SIG-M5 treated with dmso at 0.1 percent for 504 hours (cell line): ENCODE measurements around the gene GPR157.
A peak's percentile ranks its signal among the peaks of the same experiment; 100 is the strongest.
"Not testable (repeated sequence)": the region's sequence is repeated elsewhere in the genome, so short reads cannot be mapped to it uniquely, and the experiment has no call there.

Experiments used
- DNase-seq: peaks from one replicate; lab custom pipeline; 2025; ENCODE audit not compliant: unreplicated experiment; lab: John Stamatoyannopoulos, UW

Gene GPR157, protein sequence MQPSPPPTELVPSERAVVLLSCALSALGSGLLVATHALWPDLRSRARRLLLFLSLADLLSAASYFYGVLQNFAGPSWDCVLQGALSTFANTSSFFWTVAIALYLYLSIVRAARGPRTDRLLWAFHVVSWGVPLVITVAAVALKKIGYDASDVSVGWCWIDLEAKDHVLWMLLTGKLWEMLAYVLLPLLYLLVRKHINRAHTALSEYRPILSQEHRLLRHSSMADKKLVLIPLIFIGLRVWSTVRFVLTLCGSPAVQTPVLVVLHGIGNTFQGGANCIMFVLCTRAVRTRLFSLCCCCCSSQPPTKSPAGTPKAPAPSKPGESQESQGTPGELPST

DNA sequence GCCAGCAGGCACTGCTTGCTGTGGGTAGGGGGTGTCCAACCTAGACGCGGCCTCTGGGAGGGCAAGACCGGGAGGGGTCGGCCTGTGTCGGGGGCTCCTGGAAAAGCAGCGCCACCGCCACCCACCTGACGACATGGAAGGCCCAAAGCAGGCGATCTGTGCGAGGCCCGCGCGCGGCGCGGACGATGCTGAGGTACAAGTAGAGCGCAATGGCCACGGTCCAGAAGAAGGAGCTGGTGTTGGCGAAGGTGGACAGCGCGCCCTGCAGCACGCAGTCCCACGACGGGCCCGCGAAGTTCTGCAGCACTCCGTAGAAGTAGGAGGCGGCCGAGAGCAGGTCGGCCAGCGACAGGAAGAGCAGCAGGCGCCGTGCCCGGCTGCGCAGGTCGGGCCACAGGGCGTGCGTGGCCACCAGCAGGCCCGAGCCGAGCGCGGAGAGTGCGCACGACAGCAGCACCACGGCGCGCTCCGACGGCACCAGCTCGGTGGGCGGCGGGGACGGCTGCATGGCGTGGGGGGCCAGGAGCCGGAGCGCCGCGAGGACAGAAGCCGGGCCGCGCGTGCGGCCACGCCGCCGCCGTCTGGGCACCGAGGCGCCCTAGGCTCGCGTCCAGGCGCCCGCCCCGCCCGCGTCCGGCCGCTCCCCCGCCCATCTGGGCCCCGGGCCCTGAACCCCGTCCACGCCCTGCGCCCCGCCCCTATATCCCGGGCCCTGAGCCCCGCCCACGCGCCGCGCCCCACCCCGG, at the start of gene GPR157:
TSS of gene GPR157 (minus strand) at position 583 of the 746 bp plus-strand sequence. CDS start at position 508, 75 bp downstream.
- DNase-seq = peak; percentile 52

DNA sequence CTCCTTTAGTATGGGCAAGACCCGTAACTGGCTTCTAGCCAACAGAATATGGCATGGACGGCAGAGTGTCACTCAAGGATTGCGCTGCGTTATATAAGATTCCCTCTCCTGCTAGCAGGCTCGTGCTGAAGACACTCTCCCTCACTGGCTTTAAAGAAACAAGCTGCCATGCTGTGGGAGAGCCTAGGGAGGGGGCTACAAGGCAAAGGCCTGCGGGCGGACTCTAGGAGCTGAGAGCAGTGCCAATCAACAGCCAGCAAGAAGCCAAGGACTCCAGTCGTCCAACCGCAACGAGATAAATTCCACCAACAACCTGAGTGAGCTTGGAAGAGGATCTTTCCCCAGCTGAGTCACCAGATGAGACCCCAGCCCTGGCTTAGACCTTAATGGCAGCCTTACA, 45.9 kb upstream of the GPR157 start:
- DNase-seq = no peak

DNA sequence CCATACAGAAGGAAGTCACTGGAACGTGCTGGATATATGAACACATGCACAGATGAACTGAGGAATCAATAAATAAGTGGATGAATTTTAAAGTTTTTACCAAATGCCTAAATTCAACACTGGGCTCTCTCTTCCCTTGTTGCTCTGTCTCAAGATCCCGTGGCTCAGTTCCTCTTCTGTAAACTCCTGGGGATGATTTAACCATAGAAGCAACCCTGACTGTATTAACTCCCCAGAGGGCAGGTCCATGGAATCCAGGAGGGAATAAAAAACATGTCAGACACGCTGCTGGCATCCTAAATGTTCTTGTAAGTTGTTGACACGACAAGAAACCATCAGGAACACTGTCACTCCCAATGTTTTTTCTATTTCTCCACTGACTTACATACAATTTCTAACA, 45.3 kb upstream of the GPR157 start:
- peak; percentile 14 for DNase-seq

DNA sequence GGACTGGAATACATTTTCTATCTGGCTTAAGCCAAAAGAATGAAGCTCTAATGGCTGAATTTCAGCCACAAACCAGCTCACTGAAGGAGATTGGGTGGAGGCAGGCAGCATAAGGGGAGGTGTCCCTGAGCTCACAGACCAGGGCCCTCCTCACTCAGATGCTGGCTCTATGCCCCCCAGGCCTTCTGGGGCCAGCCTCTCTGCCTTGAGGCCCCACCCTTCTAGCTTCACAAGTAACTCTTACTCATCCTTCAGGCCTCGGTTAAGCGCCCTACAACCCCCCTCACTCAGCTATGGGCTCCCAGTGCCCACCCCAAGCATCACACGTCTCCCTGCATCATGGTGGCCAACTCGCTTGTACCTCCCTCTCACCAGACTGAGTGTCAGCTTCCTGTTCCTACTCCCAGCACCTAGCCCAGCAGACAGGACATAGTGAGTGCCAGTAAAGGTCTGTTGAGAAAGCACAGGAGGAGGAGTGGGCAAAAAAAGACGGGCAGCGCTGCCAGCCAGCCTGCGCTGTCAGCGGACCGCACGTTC, 40.8 kb upstream of the GPR157 start:
- DNase-seq = no peak

DNA sequence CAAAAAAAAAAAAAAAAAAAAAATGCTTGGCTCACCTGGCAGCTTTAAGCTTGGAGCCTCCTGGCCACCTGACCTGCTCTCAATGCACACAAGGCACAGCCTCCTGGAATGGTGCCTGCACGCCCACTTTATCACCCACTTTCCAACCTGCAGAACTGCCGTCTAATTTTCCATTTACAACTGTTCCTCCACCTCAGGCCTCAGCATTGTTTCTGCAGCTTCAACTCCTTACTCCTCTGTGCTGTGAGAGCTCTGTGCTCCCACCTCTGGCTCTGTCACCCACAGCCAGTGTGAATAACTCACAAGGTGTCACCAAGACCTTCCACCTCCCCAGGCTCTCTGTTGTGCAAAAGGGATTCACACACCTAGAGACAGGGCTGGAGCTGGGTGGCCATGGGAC, 38.7 kb upstream of the GPR157 start:
- no peak for DNase-seq

DNA sequence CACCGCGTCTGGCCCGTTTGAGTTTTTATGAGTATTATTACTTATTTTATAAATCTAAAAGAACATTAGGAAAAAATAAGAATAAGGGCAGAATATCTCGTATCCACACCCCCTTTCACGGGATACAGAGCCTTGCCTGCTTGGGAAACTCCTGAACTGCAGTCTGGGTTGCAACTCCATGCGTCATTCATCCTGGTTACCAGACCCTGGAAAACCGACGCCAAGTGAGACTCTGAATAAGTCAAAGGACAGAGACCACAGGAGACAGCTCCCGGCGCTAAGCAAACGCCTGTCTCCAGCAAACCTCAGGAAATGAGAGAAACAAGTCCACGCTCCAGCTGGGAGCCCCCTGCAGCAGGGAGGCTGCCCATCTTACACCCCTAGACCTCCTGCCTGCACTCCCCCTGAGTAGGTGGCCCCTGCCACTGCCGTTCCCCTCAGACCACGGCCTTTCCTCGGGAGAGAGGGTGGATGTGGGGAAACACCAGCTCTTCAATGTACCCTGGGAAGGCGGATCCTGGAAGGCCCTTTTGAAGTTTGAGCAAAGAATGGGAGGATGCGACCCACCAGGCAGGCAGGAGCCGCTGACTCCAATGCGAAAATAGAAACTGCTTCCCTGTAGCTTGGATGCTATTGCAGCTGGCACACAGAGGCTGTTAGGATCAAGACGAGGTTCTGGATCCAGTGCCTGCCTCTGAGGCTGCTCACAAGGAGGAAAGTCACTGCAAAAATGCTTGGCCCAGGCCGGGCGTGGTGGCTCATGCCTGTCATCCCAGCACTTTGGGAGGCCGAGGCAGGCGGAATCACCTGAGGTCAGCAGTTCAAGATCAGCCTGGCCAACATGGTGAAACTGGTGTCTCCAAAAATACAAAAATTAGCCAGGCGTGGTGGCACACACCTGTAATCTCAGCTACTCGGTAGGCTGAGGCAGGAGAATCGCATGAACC, 37.7 kb upstream of the GPR157 start:
- DNase-seq = no peak

DNA sequence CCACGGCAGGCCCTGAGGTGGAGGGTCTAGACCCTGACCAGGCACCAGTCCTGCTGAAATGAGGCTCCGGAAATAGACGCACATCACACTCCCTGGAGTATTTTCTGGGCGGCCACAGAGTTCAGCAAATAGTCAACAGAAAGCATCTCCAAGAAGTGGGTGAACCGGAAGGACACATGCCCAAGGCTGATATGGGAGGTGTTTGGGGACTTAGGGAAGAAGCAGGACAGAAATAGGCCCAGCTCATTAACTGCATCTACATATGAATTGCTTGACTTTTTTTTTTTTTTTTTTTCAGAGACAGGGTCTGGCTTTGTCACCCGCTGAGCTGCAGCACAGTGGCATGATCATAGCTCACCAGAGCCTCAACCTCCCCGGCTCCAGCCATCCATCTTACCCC, 36.5 kb upstream of the GPR157 start:
- no peak for DNase-seq

DNA sequence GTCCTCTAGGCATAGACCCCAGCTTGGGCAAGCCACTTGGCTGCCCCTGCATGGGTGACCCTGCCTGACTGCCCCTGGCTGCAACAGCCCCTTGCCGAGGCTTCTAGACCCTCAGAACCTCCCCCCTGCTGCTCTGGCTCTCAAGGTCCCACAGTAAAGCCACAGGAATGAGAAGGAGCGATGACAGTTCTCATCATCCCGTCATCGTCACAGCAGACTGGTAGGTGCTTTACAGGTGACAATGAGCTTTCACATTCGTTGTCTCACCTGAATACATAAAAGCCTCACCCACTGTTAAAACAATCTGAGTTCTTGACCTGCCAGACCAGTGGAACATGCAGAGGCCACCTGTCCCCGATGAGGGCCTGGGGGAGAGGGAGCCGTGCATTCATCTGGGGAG, 36.0 kb upstream of the GPR157 start:
- DNase-seq = no peak

DNA sequence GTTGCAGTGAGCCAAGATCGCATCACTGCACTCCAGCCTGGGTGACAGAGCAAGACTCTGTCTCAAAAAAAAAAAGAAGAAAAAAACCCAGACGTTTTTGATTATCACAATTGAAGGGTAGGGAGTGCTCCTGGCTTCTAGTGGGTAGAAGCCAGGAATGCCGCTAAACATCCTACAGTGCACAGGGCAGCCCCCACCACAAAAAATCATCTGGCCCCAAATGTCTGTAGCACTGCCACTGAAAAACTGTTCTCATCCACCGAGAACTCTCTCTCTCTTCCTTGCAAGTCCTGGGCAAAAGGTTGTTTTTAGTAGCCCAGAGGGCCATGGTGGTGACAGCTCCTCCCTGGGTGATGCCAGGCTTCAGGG, 35.6 kb upstream of the GPR157 start:
- DNase-seq = no peak

DNA sequence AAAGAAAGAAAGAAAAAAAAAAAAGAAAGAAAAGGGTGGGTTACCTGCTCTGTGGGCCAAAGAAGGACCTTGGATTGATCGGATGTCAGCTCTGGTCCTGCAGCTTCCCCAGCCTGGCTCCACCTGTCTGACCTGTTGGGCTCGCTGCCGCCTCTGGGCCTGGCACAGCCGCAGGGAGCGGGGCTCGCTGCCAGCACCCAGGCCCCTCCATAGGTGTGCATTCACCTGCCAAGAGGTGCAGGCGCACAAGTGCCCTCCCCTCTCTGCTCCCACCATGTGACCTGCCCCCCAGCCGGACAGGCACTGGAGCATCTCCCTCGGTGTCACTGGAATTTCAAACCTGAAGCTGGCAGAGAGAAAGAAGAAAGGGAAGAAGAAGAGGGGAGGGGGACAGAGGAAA, 33.1 kb upstream of the GPR157 start:
- no peak for DNase-seq

DNA sequence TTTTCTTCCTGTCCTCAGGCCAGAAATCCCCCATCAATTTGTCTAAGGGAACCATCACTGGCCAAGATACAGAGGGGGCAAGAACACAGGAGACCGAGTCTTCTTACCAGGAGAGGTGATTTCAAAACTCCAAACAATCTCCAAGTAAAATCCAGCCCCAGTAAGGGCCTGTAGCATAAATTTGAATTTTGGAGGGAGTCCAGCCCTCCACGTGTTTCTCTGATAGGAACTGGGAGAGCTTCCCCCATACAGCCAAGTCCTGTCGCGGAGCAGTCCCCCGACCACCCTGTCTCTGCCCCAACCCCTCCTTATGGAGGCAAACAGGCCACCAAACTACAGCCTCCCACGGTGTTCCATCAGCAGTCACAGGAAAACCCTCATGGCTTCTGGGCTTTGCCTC, 32.4 kb upstream of the GPR157 start:
- DNase-seq = no peak

DNA sequence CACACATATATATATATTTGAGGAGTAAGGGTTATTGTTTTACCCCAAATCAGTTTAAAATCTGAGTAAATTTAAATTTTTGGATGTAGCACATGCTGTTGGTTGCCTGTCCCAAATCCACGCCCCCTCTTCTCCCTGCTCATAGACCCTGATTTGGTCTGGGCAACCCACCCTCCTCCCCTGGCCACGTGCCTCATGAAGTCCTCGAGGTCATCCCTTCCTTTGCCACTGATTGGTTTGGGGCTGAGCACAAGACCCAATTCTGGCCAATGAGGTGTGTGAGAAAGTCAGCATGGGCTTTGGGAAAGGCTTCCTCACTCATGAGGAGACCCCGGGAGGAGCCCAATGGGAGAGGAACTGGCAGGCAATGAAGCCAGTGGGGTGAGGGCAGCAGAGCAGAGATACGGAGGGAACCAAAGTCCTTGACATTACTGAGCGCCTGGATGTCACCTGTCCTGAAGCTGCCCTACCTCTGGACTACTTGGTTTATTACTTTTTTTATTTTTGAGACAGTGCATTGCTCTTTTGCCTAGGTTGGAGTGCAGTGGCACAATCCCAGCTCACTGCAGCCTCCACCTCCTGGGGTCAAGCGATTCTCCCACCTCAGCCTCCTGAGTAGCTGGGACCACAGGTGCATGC, 31.3 kb upstream of the GPR157 start:
- DNase-seq = no peak

DNA sequence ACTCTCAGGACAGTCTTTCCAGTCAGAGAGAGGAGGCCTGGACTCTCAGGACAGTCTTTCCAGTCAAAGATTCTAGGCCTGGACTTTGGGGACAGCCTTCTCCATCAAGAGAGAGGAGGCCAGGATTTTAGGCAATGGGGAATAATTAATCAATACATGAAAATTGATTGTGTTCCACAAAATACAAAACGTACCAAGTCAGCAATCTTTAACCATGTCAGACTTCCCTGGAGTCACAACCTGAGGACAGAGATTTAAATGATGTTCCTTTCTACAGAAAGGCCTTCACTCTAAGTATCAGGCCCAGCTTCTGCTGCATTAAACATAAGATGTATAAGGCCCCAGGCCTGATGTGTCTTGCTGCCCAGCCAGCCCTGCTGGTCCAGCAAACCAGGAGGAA, 27.0 kb upstream of the GPR157 start:
- no peak for DNase-seq

DNA sequence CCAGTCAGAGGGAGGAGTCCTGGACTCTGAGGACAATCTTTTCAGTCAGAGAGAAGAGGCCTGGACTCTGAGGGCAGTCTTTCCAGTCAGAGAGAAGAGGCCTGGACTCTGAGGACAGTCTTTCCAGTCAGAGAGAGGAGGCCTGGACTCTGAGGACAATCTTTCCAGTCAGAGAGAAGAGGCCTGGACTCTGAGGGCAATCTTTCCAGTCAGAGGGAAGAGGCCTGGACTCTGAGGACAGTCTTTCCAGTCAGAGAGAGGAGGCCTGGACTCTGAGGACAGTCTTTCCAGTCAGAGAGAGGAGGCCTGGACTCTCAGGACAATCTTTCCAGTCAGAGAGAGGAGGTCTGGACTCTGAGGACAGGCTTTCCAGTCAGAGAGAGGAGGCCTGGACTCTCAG, 26.5 kb upstream of the GPR157 start:
- DNase-seq = not testable (repeated sequence)

DNA sequence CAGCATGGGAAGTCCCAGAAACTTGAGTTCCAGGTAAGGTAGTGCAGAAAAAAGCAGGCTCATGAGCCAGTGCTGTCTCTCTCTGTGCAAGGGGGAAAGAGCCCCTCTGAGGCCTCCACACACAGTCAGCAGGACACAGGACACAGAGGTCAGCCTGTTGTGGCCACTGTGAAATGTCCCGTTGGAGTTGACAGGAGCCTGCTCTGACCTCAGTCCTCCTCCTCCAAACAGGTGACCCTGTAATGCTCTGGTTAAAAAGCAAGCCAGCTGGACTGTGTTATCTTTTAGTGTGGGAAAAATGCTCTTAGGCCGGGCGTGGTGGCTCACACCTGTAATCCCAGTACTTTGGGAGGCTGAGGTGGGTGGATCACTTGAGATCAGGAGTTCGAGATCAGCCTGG, 24.2 kb upstream of the GPR157 start:
- no peak for DNase-seq

DNA sequence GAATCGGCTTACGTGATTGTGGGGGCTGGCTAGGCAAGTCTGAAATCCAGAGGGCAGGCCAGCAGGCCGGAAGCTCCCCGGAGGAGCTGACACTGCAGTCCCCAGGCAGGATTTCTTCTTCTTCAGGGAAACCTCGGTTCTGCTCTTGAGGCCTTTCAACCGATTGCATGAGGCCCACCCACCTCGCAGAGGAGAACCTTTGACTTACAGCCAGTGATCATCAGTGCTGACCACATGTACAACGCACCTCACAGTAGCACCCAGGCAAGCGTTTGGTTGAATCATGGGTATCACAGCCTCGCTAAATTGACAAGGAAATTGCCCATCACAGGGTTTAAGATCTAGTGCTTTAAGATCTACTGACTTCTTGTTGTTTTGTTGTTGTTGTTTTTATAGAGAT, 23.6 kb upstream of the GPR157 start:
- DNase-seq = no peak

DNA sequence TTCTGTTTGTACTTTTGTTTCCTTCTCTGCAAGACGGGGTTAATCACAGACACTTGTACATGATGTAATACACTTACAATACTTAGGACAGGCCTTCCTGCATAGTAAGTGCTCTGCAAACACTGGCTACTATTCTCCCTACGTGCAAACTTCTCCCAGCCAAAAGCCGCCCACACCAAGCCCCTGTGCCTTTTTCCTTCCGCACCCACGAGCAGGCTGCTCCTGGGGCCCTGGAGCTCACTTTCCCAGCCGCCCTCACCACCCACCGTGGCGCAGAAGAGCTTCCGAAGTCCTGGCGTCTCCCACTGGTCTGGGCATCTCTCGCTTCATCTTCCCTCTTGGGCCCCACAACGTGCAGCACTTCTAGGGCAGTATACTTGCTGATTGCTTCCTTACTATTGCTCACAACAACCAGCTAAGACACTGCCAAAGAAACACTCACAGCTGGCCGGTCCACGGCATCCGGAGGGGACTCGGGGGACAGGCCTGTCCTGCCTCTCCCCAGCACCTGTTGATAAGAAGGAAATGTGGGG, 22.5 kb upstream of the GPR157 start:
- no peak for DNase-seq

DNA sequence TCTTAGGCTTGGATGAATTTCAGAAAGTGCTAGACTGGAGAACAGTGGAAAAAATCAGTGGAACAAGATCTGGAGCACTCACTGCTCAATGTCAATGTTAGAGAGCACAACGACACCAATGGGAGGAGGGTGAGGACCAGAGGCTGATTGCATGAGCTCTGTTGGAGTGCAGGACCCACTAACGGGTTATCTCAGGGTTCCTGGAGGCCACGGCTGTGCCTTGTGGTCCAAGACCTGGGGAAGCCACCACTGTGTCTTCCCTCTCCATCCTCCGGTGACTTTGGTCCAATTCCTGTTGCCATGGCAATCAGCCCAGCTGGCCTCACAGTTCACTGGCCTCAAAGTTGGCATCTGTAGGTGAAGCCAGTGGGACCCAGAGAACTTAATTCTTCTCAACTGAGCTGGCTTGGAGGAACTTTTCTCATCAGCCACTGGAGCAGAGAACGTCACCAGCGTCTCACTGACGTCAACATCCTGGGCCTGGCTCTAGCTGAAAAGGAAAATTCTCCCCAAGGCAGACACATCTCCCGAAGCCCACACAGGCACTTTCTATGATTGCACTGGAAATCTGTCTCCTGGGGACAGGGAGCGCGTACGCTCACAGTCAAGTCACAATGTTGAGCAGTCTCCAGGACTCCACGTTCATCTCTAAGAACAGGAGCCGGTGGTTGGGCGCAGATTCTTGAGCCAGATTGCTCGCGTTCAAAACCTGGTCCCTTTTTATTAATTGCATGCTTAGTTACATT, 21.9 kb upstream of the GPR157 start:
- DNase-seq = no peak

DNA sequence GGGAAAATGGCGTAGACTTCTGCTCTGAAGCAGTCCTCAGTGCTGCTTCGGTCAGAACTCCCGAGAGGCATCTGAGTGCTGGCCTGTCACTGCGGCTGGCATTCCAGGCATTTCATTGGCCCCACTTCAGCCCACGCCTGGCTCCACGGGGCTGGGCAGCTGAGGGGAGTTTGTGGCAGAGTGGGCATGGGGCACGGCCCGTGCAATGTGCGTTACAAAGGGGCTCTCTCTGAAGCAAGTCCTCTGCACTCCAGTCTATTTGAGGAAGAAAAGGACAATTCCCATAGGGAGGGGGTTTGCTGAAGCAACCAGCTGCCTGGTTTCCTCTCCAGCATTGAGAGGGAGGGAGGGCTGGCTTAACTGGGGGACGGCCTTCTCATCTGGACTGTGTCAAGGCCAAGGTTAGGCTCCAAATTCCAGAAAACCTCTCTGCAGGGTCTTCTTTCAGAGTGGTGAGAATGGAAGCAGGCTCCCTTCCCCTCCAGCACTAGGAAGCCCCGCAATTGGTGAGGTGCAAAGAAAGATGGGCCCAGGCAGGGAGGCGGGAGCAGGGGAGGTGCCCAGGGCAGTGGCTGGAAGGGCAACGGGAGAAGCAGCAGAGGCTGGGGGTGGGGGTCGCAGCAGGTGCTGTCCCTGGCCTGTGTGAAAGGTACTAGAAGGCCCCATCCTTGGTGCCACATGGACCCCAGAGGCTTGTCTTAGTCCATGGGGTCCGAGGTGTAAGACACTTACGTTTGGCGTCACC, 21.1 kb upstream of the GPR157 start:
- DNase-seq = no peak
